GM12875 (cell line): ENCODE measurements around the gene SLC29A2.

ENCODE experiments used
- H3K4me3 ChIP-seq: one replicate; pipeline ENCODE4 v1.5.1; 2011; ENCODE audit warnings: low read depth, low read length, control low read depth
- CTCF ChIP-seq: IDR thresholded peaks from 2 replicates; pipeline ENCODE4 v1.5.1; 2011; ENCODE audit warnings: low read depth, mild to moderate bottlenecking, control low read depth, inconsistent platforms, low read length, moderate library complexity, borderline replicate concordance; ENCODE audit not compliant: insufficient read depth

Gene SLC29A2

GRCh38 chr11:66344550-66345315 lies 26.8 kb downstream of the SLC29A2 start, which contains the start of gene BRMS1:
Gene BRMS1 (minus strand): TSS chr11:66345104. CDS start chr11:66342234, 2,870 bp downstream.
- H3K4me3 ChIP-seq = peak within 1 kb of the TSS; percentile 93
- no peak for TF ChIP-seq CTCF

- no peak for TF ChIP-seq CTCF
- H3K4me3 ChIP-seq = no peak overlapping the region
These were observed 28.4 kb downstream of the SLC29A2 start for GRCh38 chr11:66343176-66343575.

DNA sequence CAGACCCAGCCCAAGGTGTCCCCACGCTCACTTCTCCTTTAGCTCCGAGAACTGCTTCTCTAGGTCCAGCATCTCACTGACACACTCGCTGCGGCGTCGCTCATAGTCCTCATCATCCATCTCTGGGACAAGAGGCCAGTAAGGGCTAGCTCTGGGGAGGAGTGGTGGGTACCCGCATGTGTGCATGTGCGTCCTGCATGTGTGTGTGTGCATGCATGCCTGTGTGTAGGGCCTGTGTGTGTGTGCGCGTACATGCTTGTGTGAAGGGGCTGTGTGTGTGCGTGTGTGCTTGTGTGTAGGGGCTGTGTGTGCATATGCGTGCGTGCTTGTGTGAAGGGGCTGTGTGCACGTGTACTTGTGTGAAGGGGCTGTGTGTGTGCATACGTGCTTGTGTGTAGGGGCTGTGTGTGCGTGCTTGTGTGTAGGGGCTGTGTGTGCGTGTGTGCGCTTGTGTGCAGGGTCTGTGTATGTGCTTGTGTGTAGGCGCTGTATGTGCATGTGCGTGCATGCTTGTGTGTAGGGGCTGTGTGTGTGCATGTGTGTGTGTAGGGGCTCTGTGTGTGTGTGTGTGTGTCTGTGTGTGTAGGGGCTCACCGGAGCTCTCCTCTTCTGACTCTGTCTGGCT lies 29.9 kb downstream of the SLC29A2 start:
- no peak for TF ChIP-seq CTCF
- H3K4me3 ChIP-seq = no peak overlapping the region

DNA sequence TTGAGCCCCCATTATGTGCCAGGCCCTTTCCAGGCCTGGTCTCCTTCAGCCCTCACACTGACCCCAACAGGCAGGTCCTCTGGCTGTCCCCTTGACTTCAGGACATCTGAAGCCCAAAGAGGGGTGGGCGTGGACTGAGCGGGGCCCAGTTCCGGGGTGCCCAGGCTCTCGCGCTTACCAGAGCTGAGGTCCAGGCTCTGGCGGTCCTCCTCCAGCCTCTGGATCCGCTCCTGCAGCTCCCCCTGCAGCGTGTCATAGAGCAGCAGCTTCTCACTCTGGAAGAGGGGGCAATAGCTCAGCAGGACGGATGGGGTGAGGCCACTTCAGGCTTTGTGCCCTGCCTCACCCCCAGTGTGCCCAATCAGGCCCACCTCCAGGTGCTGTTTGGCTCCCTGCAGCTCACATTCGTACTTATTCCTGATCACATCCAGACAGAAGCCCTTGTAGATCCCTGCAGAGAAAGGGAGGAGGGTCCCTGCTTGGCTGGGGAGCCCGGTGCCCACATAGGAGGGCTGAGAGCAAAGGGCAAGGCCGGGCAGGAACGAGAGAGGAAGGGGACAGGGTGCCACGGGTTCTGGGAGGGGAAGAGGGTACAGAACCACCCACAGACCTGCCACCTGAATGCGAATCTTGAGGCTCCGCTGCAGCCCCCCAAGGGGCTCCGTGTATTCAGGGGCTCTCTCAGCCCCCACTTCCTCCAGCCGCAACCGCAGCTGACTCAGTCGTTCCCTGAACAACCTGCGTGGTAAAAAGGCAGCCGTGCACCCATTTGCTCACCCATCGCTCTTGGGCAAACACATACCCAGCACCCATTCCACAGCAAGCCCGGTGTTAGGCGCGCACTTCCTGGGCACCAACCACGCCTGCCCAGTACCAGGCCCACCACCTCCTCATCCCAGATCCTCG lies 30.7 kb downstream of the SLC29A2 start:
- TF ChIP-seq CTCF = no peak
- H3K4me3 ChIP-seq = no peak overlapping the region

GRCh38 chr11:66339686-66340483 lies 31.7 kb downstream of the SLC29A2 start:
- no peak for TF ChIP-seq CTCF
- no peak overlapping the region for H3K4me3 ChIP-seq

DNA sequence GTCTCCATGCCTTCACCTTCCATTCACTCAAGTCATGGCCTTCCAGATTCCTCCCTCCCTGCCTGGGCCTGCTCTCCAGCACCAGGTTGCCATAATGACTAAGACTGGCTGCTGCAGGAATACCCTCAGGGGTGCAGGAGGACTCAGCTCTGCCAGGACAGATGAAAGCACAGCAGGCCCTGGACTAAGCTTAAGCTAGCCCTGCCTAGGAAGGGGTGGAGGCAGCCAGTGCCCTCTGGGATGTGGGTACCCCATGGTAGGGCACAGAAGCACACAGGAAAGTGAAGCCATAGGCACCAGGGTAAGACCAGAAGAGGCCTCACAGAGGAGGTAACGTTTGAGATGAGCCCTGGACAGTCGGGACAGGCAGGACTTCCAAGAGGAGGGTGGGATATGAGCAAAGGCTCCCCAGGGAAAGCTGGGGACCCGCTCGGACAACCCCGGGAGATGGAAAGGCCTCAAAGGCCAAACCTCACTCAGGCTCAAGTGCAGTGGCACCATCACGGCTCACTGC lies 32.3 kb downstream of the SLC29A2 start:
- no peak for TF ChIP-seq CTCF
- no peak overlapping the region for H3K4me3 ChIP-seq
